Right lobe of liver (tissue), 6 donors: ENCODE data around the gene LRRC75A. TPM values are rescaled to one million over a fixed set of nuclear protein-coding genes. Genes with fewer than 3 reads are reported as not detected.

Experiments used
- ATAC-seq, 4 donors: fragments of 200-7000 bp; cut with Tn5 transposase; one replicate each; pipeline ENCODE4 v1.9.1; 2020; ENCODE audit warnings: mild to moderate bottlenecking in 4 of 4, moderate library complexity in 4 of 4
- DNase-seq, 3 donors: peaks; one replicate each; pipeline ENCODE4 v3.0.0-alpha.2; 2020
- H3K27ac ChIP-seq, 3 donors: fragments of 200-600 bp; one replicate each; pipeline ENCODE4 v1.8.0; 2022
- H3K27me3 ChIP-seq, 2 donors: fragments of 200-600 bp; one replicate each; pipeline ENCODE4 v1.8.0; 2022
- H3K36me3 ChIP-seq, 4 donors: fragments of 200-600 bp; sonication (generic) in 1 of 4; one replicate each; pipeline versions ENCODE4 v1.5.1 to v1.8.0; 2017 to 2022; ENCODE audit warnings: control low read depth in 1 of 4
- H3K4me1 ChIP-seq, 4 donors: fragments of 200-600 bp; sonication (generic) in 1 of 4; one replicate each; pipeline versions ENCODE4 v1.5.1 to v1.8.0; 2017 to 2022; ENCODE audit warnings: control low read depth in 1 of 4
- H3K4me3 ChIP-seq, 3 donors: fragments of 200-600 bp; one replicate each; pipeline ENCODE4 v1.8.0; 2022
- H3K9me3 ChIP-seq, 4 donors: fragments of 200-600 bp; sonication (generic) in 1 of 4; one replicate each; pipeline versions ENCODE4 v1.5.1 to v1.8.0; 2017 to 2022; ENCODE audit warnings: control low read depth in 1 of 4
- CTCF ChIP-seq, 4 donors: fragments of 200-600 bp in 3 of 4; fragments of 450-650 bp in 1 of 4; IDR thresholded peaks; one replicate each; pipeline versions ENCODE4 v1.5.1 to v1.8.0; 2016 to 2022; ENCODE audit warnings: antibody characterized with exemption in 4 of 4, mild to moderate bottlenecking in 2 of 4
- POLR2A ChIP-seq: fragments of 450-650 bp; IDR thresholded peaks from one replicate; pipeline ENCODE4 v1.6.1; 2017; ENCODE audit warnings: antibody characterized with exemption, mild to moderate bottlenecking
- WGBS: methylation state at CpG from one replicate; pipeline ENCODE4 v1.1.6; 2018; ENCODE audit warnings: low coverage, low lambda C conversion rate; ENCODE audit not compliant: insufficient coverage; ENCODE audit errors: missing lambda C conversion rate; 5-methylcytosine and 5-hydroxymethylcytosine counted together
- intact Hi-C, 2 donors: fragments of 100-400 bp; cut with DNase I; formaldehyde crosslinking; loops; one replicate each; pipeline versions ENCODE4 v1.11.2 to v1.14.1; 2022
- total RNA-seq, 6 experiments: library from RNA; depleted of rRNA in 2 of 6; stranded (reverse); fragments of >200 nt in 2 of 6; fragmentation: NEBNext Ultra II Directional in 3 of 6; extraction: Animal tissue kit (Norgen Biotek cat#: 25700) in 3 of 6; gene quantifications; one replicate each; pipeline versions ENCODE4 v1.1.0 to v1.2.4, GENCODE V29; 2016 to 2023
- donor health status: DM: no; HTN: yes; CAD: no.
- donor health status: DM: no; HTN: no; CAD: no.
- donor health status: DM: no; HTN: no; CAD: no.
- donor health status: DM: no; HTN: yes; CAD: no.
- donor health status: DM: no; HTN: yes; CAD: no.

The LRRC75A gene
- total RNA-seq, 6 experiments from 2014 or later: 0.12 to 0.62 (median 0.22) TPM

DNA sequence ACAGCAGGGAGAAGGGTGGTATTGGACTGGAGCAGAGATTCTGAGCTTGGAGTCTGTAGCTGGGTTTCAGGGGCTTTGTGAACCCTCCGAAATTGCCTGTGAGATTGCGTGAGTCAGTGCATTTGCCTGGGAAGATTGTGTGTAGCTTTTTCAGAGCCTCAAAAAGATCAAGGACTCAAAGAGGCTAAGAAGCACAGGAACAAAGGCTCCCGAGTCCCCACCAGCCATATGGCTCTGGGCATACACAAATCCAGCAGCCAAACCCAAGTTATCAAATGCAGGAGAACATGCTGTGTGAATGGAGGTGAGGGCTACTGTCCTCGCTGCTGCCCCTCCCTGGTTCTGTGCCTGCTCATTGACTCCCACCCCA lies 3.0 kb downstream of the LRRC75A start:
- DNase-seq: no peak
- no peaks in the 10 kb centered on the region for H3K27me3 ChIP-seq
- no peak for ATAC-seq
- no peak overlapping the region for H3K4me3 ChIP-seq
- 55% methylated on average over 2 of the region's 4 CpGs for WGBS
- no peaks in the 10 kb centered on the region for H3K9me3 ChIP-seq
- TF ChIP-seq POLR2A (no peak), CTCF (IDR thresholded peaks at IDR 0.05) (no peak)
- no peaks in the 10 kb centered on the region for H3K36me3 ChIP-seq
- intact Hi-C loops: no loop called here
- no peak overlapping the region for H3K27ac ChIP-seq
- H3K4me1 ChIP-seq: peaks cover 0 to 5% (median 0%) of the 10 kb centered on the region in 4 donors

GRCh38 chr17:16488186-16488967 lies 3.6 kb downstream of the LRRC75A start:
- Histone ChIP-seq H3K9me3 (no peaks in the 10 kb centered on the region), H3K4me1 (peaks cover 0 to 5% (median 0%) of the 10 kb centered on the region in 4 donors), H3K27me3 (no peaks in the 10 kb centered on the region), H3K27ac (no peak overlapping the region), H3K4me3 (no peak overlapping the region), H3K36me3 (no peaks in the 10 kb centered on the region)
- DNase-seq (no peak), ATAC-seq (peak in 1 of 4 donors; percentile 6)
- TF ChIP-seq POLR2A (no peak), CTCF (IDR thresholded peaks at IDR 0.05) (no peak)
- 46% methylated on average over 3 of the region's 8 CpGs for WGBS
- intact Hi-C loops: no loop called here

GRCh38 chr17:16486373-16487250 lies 5.4 kb downstream of the LRRC75A start:
- Histone ChIP-seq H3K4me1 (peaks cover 0 to 11% (median 0%) of the 10 kb centered on the region in 4 donors), H3K27me3 (no peaks in the 10 kb centered on the region), H3K9me3 (no peaks in the 10 kb centered on the region), H3K4me3 (no peak overlapping the region), H3K27ac (peak overlapping the region in 1 of 3 donors; percentile 10), H3K36me3 (no peaks in the 10 kb centered on the region)
- intact Hi-C loops: no loop called here
- TF ChIP-seq POLR2A (no peak), CTCF (IDR thresholded peaks at IDR 0.05) (no peak)
- DNase-seq: peak; percentile 61 to 70 (median 70)
- peak; percentile 30 to 45 (median 35) for ATAC-seq
- 28% methylated on average over 5 of the region's 24 CpGs for WGBS

DNA sequence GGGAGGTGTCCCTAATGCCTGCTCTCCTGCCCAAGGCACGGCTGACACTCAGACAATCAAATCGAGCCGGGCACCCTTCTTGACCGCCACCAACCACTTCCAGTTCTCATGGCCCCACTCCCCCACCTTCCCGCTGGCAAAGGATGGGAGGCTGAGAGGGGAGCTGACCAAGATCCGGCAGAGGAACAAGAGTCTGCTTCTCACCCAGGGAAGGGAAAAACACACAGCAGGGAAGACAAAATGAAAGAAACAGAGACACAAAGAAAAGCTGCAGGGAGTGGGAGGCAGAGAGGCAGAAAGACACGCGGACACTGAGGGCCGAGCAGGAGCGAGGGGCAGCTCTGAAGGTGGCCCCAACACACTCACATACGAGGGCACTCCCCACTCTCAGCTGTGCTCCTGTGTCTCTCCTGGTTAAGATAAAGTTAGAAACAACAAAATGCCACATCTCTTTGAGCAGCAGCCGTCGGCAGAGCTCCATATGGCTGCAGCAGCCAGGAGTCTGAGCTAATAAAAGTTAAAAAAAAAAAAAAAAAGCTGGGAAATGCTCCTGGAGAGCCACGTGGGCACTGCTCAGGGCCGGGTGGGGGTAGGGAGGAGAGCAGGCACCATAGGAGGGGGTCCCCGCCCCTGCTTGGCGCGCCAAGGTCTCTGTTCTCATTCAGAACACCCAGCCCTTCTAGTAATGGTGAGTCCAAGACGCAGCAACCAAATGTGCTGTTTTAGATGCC lies 7.4 kb downstream of the LRRC75A start:
- intact Hi-C loops: no loop called here
- ATAC-seq: no peak
- Histone ChIP-seq H3K4me1 (peaks cover 0 to 6% (median 0%) of the 10 kb centered on the region in 4 donors), H3K9me3 (no peaks in the 10 kb centered on the region), H3K27me3 (no peaks in the 10 kb centered on the region), H3K4me3 (no peak overlapping the region), H3K27ac (no peak overlapping the region), H3K36me3 (no peaks in the 10 kb centered on the region)
- TF ChIP-seq POLR2A (no peak), CTCF (IDR thresholded peaks at IDR 0.05) (no peak)
- WGBS: 86% methylated on average over 4 of the region's 19 CpGs
- no peak for DNase-seq
